Fibroblast of mammary gland (primary cell): Measurements from ENCODE around the gene FAM43A.

Source experiments
- DNase-seq: peaks from one replicate; pipeline ENCODE4 v3.0.0-alpha.2; 2010; ENCODE audit warnings: low read depth
- H3K4me3 ChIP-seq: 2 replicates; pipeline ENCODE4 v1.5.1; 2011; ENCODE audit warnings: low read depth, mild to moderate bottlenecking, low read length, moderate library complexity; ENCODE audit not compliant: control insufficient read depth
- TF ChIP-seq, protein P1 (sequence below): conservative IDR thresholded peaks from 2 replicates; pipeline ENCODE4 v1.5.1; 2011; ENCODE audit warnings: low read depth, low read length, inconsistent platforms; ENCODE audit not compliant: control insufficient read depth, insufficient read depth

The FAM43A gene

DNA sequence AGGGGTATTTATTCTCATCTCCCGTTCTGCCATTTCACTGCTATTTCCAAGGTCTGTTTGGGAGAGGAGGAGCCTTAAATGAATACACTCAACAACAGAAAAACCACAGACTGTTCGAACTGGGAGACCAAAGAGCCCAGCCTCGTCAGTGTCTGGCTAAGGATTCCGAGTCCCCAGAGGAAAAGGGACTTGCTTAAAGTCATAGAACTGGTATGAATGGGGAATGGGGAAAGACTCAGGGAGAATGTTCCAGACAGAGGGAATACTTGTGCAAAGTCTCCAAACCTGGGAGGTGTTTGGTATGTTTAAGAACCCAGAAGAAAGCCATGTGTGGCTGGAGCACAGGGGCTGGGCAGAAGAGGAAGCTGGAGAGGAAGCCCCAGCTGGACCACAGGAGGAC, 46.9 kb downstream of the FAM43A start:
- TF ChIP-seq, protein P1, sequence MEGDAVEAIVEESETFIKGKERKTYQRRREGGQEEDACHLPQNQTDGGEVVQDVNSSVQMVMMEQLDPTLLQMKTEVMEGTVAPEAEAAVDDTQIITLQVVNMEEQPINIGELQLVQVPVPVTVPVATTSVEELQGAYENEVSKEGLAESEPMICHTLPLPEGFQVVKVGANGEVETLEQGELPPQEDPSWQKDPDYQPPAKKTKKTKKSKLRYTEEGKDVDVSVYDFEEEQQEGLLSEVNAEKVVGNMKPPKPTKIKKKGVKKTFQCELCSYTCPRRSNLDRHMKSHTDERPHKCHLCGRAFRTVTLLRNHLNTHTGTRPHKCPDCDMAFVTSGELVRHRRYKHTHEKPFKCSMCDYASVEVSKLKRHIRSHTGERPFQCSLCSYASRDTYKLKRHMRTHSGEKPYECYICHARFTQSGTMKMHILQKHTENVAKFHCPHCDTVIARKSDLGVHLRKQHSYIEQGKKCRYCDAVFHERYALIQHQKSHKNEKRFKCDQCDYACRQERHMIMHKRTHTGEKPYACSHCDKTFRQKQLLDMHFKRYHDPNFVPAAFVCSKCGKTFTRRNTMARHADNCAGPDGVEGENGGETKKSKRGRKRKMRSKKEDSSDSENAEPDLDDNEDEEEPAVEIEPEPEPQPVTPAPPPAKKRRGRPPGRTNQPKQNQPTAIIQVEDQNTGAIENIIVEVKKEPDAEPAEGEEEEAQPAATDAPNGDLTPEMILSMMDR, result no peak
- DNase-seq, result no peak
- no peak overlapping the region for H3K4me3 ChIP-seq

DNA sequence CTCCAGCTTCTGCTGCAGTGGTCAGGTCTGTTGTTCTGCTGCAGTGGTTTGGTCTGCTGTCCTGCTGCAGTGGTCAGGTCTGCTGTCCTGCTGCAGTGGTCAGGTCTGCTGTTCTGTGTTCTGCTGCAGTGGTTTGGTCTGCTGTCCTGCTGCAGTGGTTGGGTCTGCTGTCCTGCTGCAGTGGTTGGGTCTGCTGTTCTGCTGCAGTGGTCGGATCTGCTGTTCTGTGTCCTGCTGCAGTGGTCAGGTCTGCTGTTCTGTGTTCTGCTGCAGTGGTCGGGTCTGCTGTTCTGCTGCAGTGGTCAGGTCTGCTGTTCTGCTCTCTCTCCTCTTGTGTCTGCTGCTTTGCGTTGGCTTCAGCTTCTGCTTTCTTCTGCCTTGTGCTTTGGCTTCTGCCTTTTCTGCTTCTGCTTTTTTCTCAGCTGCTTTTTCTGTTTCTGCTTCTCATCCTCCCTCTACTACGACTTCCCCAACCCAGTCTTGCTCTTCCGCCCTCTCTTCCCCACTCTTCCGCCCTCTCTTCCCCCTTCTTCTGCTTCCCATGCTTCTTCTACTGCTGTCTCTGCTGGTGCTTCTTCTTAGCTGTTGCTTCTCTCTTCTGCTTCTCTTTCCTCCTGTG, 50.7 kb downstream of the FAM43A start:
- H3K4me3 ChIP-seq, result no peak overlapping the region
- TF ChIP-seq, protein P1, result no peak
- no peak for DNase-seq

DNA sequence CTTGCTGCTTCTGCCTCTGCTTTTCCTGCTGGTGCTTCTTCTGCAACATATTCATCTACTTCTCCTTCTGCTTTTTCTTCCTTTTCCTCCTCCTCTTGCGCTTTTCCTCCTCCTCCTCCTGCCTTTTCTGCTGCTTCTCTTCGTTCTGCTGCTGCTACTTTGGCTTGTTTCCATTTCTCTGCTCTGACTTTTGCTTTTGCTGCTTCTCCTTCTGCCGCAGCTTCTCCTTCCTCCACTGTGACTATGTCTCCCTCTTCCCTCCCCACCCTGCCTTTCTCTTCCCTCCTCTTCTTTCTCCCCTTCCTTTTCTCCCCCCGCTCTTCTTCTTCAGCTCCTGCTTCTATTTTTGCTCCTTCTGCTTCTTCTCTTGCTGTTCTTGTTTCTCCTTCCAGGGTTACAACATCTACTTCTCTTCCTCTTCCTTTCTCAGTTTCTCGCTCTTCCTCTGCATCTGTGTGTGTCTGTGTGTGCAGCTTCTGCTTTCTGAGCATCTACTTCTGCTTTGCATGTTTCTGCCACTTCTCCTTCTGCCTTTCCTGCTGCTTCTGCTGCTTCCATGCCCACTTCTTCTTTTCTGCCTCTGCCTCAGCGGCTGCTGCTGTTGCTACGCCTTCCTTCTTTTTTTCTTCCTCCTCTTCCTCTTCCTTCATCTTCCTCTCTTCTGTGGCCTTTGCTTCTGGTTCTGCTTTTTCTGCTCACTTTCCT, 51.4 kb downstream of the FAM43A start:
- DNase-seq, result no peak
- H3K4me3 ChIP-seq, result no peak overlapping the region
- TF ChIP-seq, protein P1, result no peak
